ENCODE data around the gene EME1. TPM values are rescaled to one million over a fixed set of nuclear protein-coding genes. Genes with fewer than 3 reads are reported as not detected.

EME1 gene
- polyA plus RNA-seq, 2 of the 4 experiments (the other 2 are of a cell fraction), result 24.3 to 29.9 TPM

GRCh38 chr17:50365165-50365564 is 7.9 kb upstream of the EME1 start (continued):
- TF ChIP-seq GATA3 (IDR thresholded peaks at IDR 0.05; ENCODE audit: borderline replicate concordance), result no peak
- TF ChIP-seq EHMT2 (IDR thresholded peaks at IDR 0.05; ENCODE audit: low read depth), result no peak
- no peak for TF ChIP-seq SMC3 (IDR thresholded peaks at IDR 0.05)

- WGBS (ENCODE audit: missing lambda C conversion rate), result 93% methylated on average over 14 of the region's 14 CpGs
- ChIA-PET POLR2A (interaction anchor here (1.2 kb wide), 1 partner anchor 20 kb away, joined by 4 read pairs; the partner anchor contains the start of gene XYLT2), CTCF (interaction anchor here (1.1 to 33.9 kb wide), 10 partner anchors 9 to 166 kb away, joined by 3 to 445 read pairs (median 4); partner anchors contain the start of genes LRRC59, RSAD1 and XYLT2)
- Histone ChIP-seq H3K27ac (no peak overlapping the region), H3K4me3 (no peak overlapping the region), H3K4me1 (peaks cover 3% of the 10 kb centered on the region; the same call in 1 of the 3 replicates), H3K4me2 (no peak overlapping the region), H3K9me3 (no peaks in the 10 kb centered on the region)
- no peak for TF ChIP-seq TP53 (CRISPR knock-in tag; IDR thresholded peaks at IDR 0.05)
- no peak for TF ChIP-seq HEYL (CRISPR knock-in tag; IDR thresholded peaks at IDR 0.05)
- no peak for TF ChIP-seq HDAC2 (IDR thresholded peaks at IDR 0.05)
- TF ChIP-seq CBX8 (IDR thresholded peaks at IDR 0.05), result no peak
- TF ChIP-seq MYC (IDR thresholded peaks at IDR 0.05; ENCODE audit: borderline replicate concordance, low read length), result no peak
- no peak for TF ChIP-seq TFCP2L1 (CRISPR knock-in tag; IDR thresholded peaks at IDR 0.05)
- no peak for TF ChIP-seq RAD21 (conservative IDR thresholded peaks at IDR 0.05 in 1 of 2, IDR thresholded peaks at IDR 0.05 in 1 of 2)
- no peak for TF ChIP-seq SREBF2 (IDR thresholded peaks at IDR 0.05)
- TF ChIP-seq KDM5A (IDR thresholded peaks at IDR 0.05), result no peak
- ATAC-seq, result no peak
- no peak for DNase-seq (ENCODE audit: low read depth in 1 of 2, low spot score in 1 of 2)
- FAIRE-seq, result no peak
These were observed 7.2 kb upstream of the EME1 start for GRCh38 chr17:50365649-50366393.

GRCh38 chr17:50367401-50367800 is 5.6 kb upstream of the EME1 start:
- POLR2A ChIA-PET, result no interaction called here
- FAIRE-seq, result no peak

More at GRCh38 chr17:50367401-50367800, 5.6 kb upstream of the EME1 start:
- CTCF ChIA-PET, result interaction anchor here (1.3 to 33.9 kb wide), 5 partner anchors 9 to 198 kb away, joined by 3 to 445 read pairs (median 4); partner anchors contain the start of gene LRRC59
- ATAC-seq (no peak), DNase-seq (ENCODE audit: low read depth in 1 of 2, low spot score in 1 of 2) (no peak)
- TF ChIP-seq TFCP2L1 (CRISPR knock-in tag; IDR thresholded peaks at IDR 0.05) (no peak), USF2 (IDR thresholded peaks at IDR 0.05) (no peak), JUN (IDR thresholded peaks at IDR 0.05) (no peak), NR3C1 (IDR thresholded peaks at IDR 0.05) (no peak), HOXA7 (CRISPR knock-in tag; IDR thresholded peaks at IDR 0.05) (no peak), ELK1 (IDR thresholded peaks at IDR 0.05; ENCODE audit: low read depth, low read length) (no peak), FOSL2 (IDR thresholded peaks at IDR 0.05) (no peak), FOSL2 (CRISPR knock-in tag; IDR thresholded peaks at IDR 0.05) (no peak), HOXB5 (CRISPR knock-in tag; IDR thresholded peaks at IDR 0.05) (no peak), RARB (CRISPR knock-in tag; IDR thresholded peaks at IDR 0.05) (no peak), MAX (IDR thresholded peaks at IDR 0.05) (no peak), PHF8 (IDR thresholded peaks at IDR 0.05; ENCODE audit: borderline replicate concordance, low read depth) (no peak), ESRRA (IDR thresholded peaks at IDR 0.05; ENCODE audit: borderline replicate concordance, low read length) (no peak), GATA3 (IDR thresholded peaks at IDR 0.05; ENCODE audit: borderline replicate concordance) (no peak), CEBPB (IDR thresholded peaks at IDR 0.05) (no peak), SREBF2 (IDR thresholded peaks at IDR 0.05) (no peak), CHD2 (IDR thresholded peaks at IDR 0.05; ENCODE audit: low read length, partially characterized antibody) (no peak), JUNB (IDR thresholded peaks at IDR 0.05) (no peak)
- Histone ChIP-seq H3K9me3 (no peaks in the 10 kb centered on the region), H3K27ac (no peak overlapping the region), H3K4me2 (no peak overlapping the region), H3K4me1 (peaks cover 11% of the 10 kb centered on the region; the same call in 2 of the 3 replicates), H3K4me3 (no peak overlapping the region)
- WGBS (ENCODE audit: missing lambda C conversion rate), result 65% methylated on average over 1 of the region's 1 CpG

All from A549 (cell line).